ENCODE results near the gene ZHX3.

Gene ZHX3

GRCh38 chr20:41364967-41365765 is 47.6 kb upstream of the ZHX3 start:
- H3K27me3 ChIP-seq = peaks cover 88% of the 10 kb centered on the region

GRCh38 chr20:41364236-41364855 is 46.8 kb upstream of the ZHX3 start:
- H3K9me3 ChIP-seq = no peaks in the 10 kb centered on the region
- H3K27me3 ChIP-seq = peaks cover 85% of the 10 kb centered on the region

More at GRCh38 chr20:41364967-41365765, 47.6 kb upstream of the ZHX3 start:
- Histone ChIP-seq H3K4me3 (ENCODE audit: low read depth in 1 of 2, low read length in 1 of 2) (no peak overlapping the region), H3K4me1 (ENCODE audit: control insufficient read depth in 1 of 2, insufficient read depth in 1 of 2, low read depth in 1 of 2, low read length in 1 of 2) (no peaks in the 10 kb centered on the region), H3K9me3 (no peaks in the 10 kb centered on the region), H3K27ac (no peak overlapping the region), H3K36me3 (no peaks in the 10 kb centered on the region)
- no peak for TF ChIP-seq CTCF (IDR thresholded peaks at IDR 0.05)

GRCh38 chr20:41363601-41364000 is 46.1 kb upstream of the ZHX3 start:
- Histone ChIP-seq H3K27ac (no peak overlapping the region), H3K36me3 (no peaks in the 10 kb centered on the region), H3K4me1 (ENCODE audit: control insufficient read depth in 1 of 2, insufficient read depth in 1 of 2, low read depth in 1 of 2, low read length in 1 of 2) (no peaks in the 10 kb centered on the region), H3K9me3 (no peaks in the 10 kb centered on the region), H3K4me3 (ENCODE audit: low read depth in 1 of 2, low read length in 1 of 2) (no peak overlapping the region), H3K27me3 (peaks cover 82% of the 10 kb centered on the region)
- TF ChIP-seq CTCF (IDR thresholded peaks at IDR 0.05) = no peak

More at GRCh38 chr20:41364236-41364855, 46.8 kb upstream of the ZHX3 start:
- no peak overlapping the region for H3K27ac ChIP-seq
- H3K4me1 ChIP-seq (ENCODE audit: control insufficient read depth in 1 of 2, insufficient read depth in 1 of 2, low read depth in 1 of 2, low read length in 1 of 2) = no peaks in the 10 kb centered on the region
- no peaks in the 10 kb centered on the region for H3K36me3 ChIP-seq
- no peak for TF ChIP-seq CTCF (IDR thresholded peaks at IDR 0.05)
- no peak overlapping the region for H3K4me3 ChIP-seq (ENCODE audit: low read depth in 1 of 2, low read length in 1 of 2)

- Histone ChIP-seq H3K27me3 (peaks cover 76% of the 10 kb centered on the region), H3K36me3 (no peaks in the 10 kb centered on the region), H3K4me1 (ENCODE audit: control insufficient read depth in 1 of 2, insufficient read depth in 1 of 2, low read depth in 1 of 2, low read length in 1 of 2) (no peaks in the 10 kb centered on the region), H3K4me3 (ENCODE audit: low read depth in 1 of 2, low read length in 1 of 2) (no peak overlapping the region), H3K27ac (no peak overlapping the region), H3K9me3 (no peaks in the 10 kb centered on the region)
- no peak for TF ChIP-seq CTCF (IDR thresholded peaks at IDR 0.05)
These were observed 45.2 kb upstream of the ZHX3 start for GRCh38 chr20:41362748-41363140.

GRCh38 chr20:41361757-41362747 is 44.5 kb upstream of the ZHX3 start:
- Histone ChIP-seq H3K4me1 (ENCODE audit: control insufficient read depth in 1 of 2, insufficient read depth in 1 of 2, low read depth in 1 of 2, low read length in 1 of 2) (no peaks in the 10 kb centered on the region), H3K27me3 (peaks cover 69% of the 10 kb centered on the region), H3K4me3 (ENCODE audit: low read depth in 1 of 2, low read length in 1 of 2) (no peak overlapping the region), H3K36me3 (no peaks in the 10 kb centered on the region), H3K27ac (no peak overlapping the region), H3K9me3 (no peaks in the 10 kb centered on the region)
- no peak for TF ChIP-seq CTCF (IDR thresholded peaks at IDR 0.05)

Measured in neutrophil (primary cell).